Measurements from ENCODE around the gene ISM1. TPM values are rescaled to one million over a fixed set of nuclear protein-coding genes. Genes with fewer than 3 reads are reported as not detected.

ISM1 gene
- total RNA-seq, 2 donors from 2014 or later, result 0.24 to 1.1 TPM

- peaks cover 20% of the 10 kb centered on the region for H3K4me1 ChIP-seq (ENCODE audit: control insufficient read depth, insufficient read depth, low read length)
- peaks cover 56% of the 10 kb centered on the region for H3K4me1 Mint-ChIP-seq
- H3K9ac ChIP-seq (ENCODE audit: extremely low read depth, low read length, poor library complexity, severe bottlenecking), result no peak overlapping the region
- H3K36me3 Mint-ChIP-seq (ENCODE audit: low read depth), result peaks cover 10% of the 10 kb centered on the region
- no peaks in the 10 kb centered on the region for H3K27me3 ChIP-seq (ENCODE audit: control insufficient read depth, insufficient read depth, low read length, poor library complexity, severe bottlenecking)
- peaks cover 24% of the 10 kb centered on the region for H3K9me3 Mint-ChIP-seq
- H3K36me3 ChIP-seq (ENCODE audit: control insufficient read depth, insufficient read depth, low read length), result no peaks in the 10 kb centered on the region
- TF ChIP-seq, protein P1, sequence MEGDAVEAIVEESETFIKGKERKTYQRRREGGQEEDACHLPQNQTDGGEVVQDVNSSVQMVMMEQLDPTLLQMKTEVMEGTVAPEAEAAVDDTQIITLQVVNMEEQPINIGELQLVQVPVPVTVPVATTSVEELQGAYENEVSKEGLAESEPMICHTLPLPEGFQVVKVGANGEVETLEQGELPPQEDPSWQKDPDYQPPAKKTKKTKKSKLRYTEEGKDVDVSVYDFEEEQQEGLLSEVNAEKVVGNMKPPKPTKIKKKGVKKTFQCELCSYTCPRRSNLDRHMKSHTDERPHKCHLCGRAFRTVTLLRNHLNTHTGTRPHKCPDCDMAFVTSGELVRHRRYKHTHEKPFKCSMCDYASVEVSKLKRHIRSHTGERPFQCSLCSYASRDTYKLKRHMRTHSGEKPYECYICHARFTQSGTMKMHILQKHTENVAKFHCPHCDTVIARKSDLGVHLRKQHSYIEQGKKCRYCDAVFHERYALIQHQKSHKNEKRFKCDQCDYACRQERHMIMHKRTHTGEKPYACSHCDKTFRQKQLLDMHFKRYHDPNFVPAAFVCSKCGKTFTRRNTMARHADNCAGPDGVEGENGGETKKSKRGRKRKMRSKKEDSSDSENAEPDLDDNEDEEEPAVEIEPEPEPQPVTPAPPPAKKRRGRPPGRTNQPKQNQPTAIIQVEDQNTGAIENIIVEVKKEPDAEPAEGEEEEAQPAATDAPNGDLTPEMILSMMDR (conservative IDR thresholded peaks at IDR 0.05), result no peak
- H3K4me3 ChIP-seq (ENCODE audit: low read length), result no peak overlapping the region
- H3K27me3 Mint-ChIP-seq (ENCODE audit: insufficient read depth), result no peaks in the 10 kb centered on the region
- no peak overlapping the region for H3K4me3 Mint-ChIP-seq
- no peak for DNase-seq
- no peak overlapping the region for H3K27ac Mint-ChIP-seq
- H3K27ac ChIP-seq (ENCODE audit: low read depth, low read length), result no peak overlapping the region
- WGBS, 2 experiments (ENCODE audit: insufficient coverage in 1 of 2, insufficient read length in 1 of 2), result 79 to 100% methylated on average over 1 to 7 of the region's 7 CpGs
- H3K9me3 ChIP-seq (ENCODE audit: control insufficient read depth, low read length), result peaks cover 22% of the 10 kb centered on the region
Observed at GRCh38 chr20:13321416-13321815, 100.3 kb downstream of the ISM1 start.

GRCh38 chr20:13322198-13322597 lies 101.1 kb downstream of the ISM1 start:
- H3K27me3 ChIP-seq (ENCODE audit: control insufficient read depth, insufficient read depth, low read length, poor library complexity, severe bottlenecking), result no peaks in the 10 kb centered on the region
- no peaks in the 10 kb centered on the region for H3K36me3 ChIP-seq (ENCODE audit: control insufficient read depth, insufficient read depth, low read length)
- no peak for DNase-seq
- peaks cover 6% of the 10 kb centered on the region for H3K36me3 Mint-ChIP-seq (ENCODE audit: low read depth)
- H3K27ac ChIP-seq (ENCODE audit: low read depth, low read length), result no peak overlapping the region
- 64 to 79% methylated on average over 4 to 5 of the region's 5 CpGs for WGBS, 2 experiments (ENCODE audit: insufficient coverage in 1 of 2, insufficient read length in 1 of 2)
- H3K4me1 Mint-ChIP-seq, result peaks cover 63% of the 10 kb centered on the region
- peaks cover 20% of the 10 kb centered on the region for H3K4me1 ChIP-seq (ENCODE audit: control insufficient read depth, insufficient read depth, low read length)
- no peaks in the 10 kb centered on the region for H3K27me3 Mint-ChIP-seq (ENCODE audit: insufficient read depth)
- H3K27ac Mint-ChIP-seq, result peak overlapping the region; percentile 26
- no peak overlapping the region for H3K4me3 Mint-ChIP-seq
- TF ChIP-seq, protein P1 (conservative IDR thresholded peaks at IDR 0.05), result no peak
- no peak overlapping the region for H3K4me3 ChIP-seq (ENCODE audit: low read length)
- peaks cover 19% of the 10 kb centered on the region for H3K9me3 Mint-ChIP-seq
- no peak overlapping the region for H3K9ac ChIP-seq (ENCODE audit: extremely low read depth, low read length, poor library complexity, severe bottlenecking)
- H3K9me3 ChIP-seq (ENCODE audit: control insufficient read depth, low read length), result peaks cover 14% of the 10 kb centered on the region

DNA sequence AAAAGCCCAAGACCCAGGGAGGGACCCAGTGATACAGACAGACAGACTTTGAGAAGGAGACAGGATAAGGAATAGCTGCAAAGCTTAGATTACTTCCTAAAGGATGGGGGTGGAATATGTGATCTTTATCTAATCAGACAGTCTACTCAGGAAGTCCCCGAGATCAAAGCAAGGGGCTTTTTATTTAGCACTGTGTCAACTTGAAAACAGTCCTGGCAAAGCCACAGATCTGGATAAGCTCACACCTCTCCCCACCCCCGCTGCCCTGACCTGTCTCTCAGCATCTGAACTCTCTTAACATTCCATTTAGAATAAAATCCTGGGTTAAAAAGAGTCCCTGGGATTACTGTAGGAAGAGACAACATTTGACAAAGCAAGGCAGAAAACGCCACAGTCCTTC lies 101.5 kb downstream of the ISM1 start:
- DNase-seq, result peak; percentile 84
- Histone ChIP-seq H3K36me3 (ENCODE audit: control insufficient read depth, insufficient read depth, low read length) (no peaks in the 10 kb centered on the region), H3K9ac (ENCODE audit: extremely low read depth, low read length, poor library complexity, severe bottlenecking) (no peak overlapping the region), H3K4me3 (ENCODE audit: low read length) (peak overlapping the region; percentile 54), H3K27ac (ENCODE audit: low read depth, low read length) (no peak overlapping the region), H3K9me3 (ENCODE audit: control insufficient read depth, low read length) (peaks cover 13% of the 10 kb centered on the region), H3K4me1 (ENCODE audit: control insufficient read depth, insufficient read depth, low read length) (peaks cover 20% of the 10 kb centered on the region), H3K27me3 (ENCODE audit: control insufficient read depth, insufficient read depth, low read length, poor library complexity, severe bottlenecking) (no peaks in the 10 kb centered on the region)
- TF ChIP-seq, protein P1 (conservative IDR thresholded peaks at IDR 0.05), result no peak
- peak overlapping the region; percentile 83 for H3K27ac Mint-ChIP-seq
- 37 to 44% methylated on average over 1 to 3 of the region's 3 CpGs for WGBS, 2 experiments (ENCODE audit: insufficient coverage in 1 of 2, insufficient read length in 1 of 2)
- no peaks in the 10 kb centered on the region for H3K27me3 Mint-ChIP-seq (ENCODE audit: insufficient read depth)
- peaks cover 19% of the 10 kb centered on the region for H3K9me3 Mint-ChIP-seq
- peaks cover 63% of the 10 kb centered on the region for H3K4me1 Mint-ChIP-seq
- peak overlapping the region; percentile 18 for H3K4me3 Mint-ChIP-seq
- peaks cover 8% of the 10 kb centered on the region for H3K36me3 Mint-ChIP-seq (ENCODE audit: low read depth)
